ENCODE data around the gene MRPL28.

- no peak for TF ChIP-seq CTCF (IDR thresholded peaks at IDR 0.05)
- TF ChIP-seq POLR2A (IDR thresholded peaks at IDR 0.05) = no peak
Observed at GRCh38 chr16:371515-372301, 1.4 kb upstream of the MRPL28 start.

Measured in prostate gland (tissue), 2 donors.